ENCODE measurements around the gene KIT. TPM values are rescaled to one million over a fixed set of nuclear protein-coding genes. Genes with fewer than 3 reads are reported as not detected.

The KIT gene
- total and polyA plus RNA-seq, 3 experiments from 2014 or later, result 0.20 to 0.98 (median 0.39) TPM

- Histone ChIP-seq H3K9me3 (ENCODE audit: low read length) (no peaks in the 10 kb centered on the region), H3K36me3 (ENCODE audit: insufficient read depth, low read length) (no peaks in the 10 kb centered on the region), H3K27ac (ENCODE audit: low read depth, low read length) (no peak overlapping the region), H3K27me3 (ENCODE audit: insufficient read depth, low read length, poor library complexity, severe bottlenecking) (no peaks in the 10 kb centered on the region), H3K4me3 (ENCODE audit: low read length) (no peak overlapping the region), H3K4me1 (ENCODE audit: insufficient read depth, low read length) (no peaks in the 10 kb centered on the region)
- no peak overlapping the region for H3K4me3 Mint-ChIP-seq
- no peaks in the 10 kb centered on the region for H3K36me3 Mint-ChIP-seq
- ChIA-PET CTCF (no interaction called here), POLR2A (no interaction called here)
- no peak overlapping the region for H3K27ac Mint-ChIP-seq
- H3K4me1 Mint-ChIP-seq, result no peaks in the 10 kb centered on the region
- peaks cover 0 to 5% (median 0%) of the 10 kb centered on the region in 5 donors for H3K9me3 Mint-ChIP-seq
- peaks cover 0 to 6% of the 10 kb centered on the region in 2 donors for H3K27me3 Mint-ChIP-seq
- no peak for DNase-seq
Measured at GRCh38 chr4:54677416-54677815, 19.7 kb downstream of the KIT start.

DNA sequence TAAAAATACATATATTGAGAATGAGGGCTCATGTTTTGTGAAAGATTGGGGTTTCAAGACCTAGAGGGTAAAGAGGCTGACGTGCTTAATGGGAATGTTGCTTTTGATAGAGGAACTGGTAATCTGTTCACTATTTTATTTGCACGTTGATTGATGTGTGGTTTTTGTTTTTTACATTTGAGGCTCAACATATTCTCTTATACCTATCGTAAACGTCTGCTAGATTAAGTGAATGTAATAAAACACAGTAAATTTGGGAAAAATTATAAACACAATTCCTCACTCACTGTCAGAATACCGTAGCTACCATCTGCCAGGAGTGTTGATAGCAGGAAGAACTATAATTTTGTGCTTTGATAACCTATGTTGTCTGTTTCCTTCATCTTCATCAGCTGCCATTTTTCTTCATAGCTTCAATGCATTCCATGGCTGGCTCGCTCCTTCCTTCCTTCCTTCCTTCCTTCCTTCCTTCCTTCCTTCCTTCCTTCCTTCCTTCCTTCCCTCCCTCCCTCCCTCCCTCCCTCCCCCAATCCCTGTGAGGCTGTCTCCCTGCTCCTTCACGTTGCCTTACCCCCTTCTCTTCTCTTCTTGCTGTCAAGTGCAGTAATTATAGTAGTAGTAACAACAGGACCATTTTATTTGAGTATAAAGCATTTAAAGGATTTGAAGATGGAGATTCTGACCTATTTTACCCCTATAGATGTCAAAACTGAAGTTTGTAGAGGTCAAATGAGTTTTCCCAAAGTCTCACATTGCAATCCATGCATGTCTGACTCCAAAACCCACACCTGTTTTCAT is 20.3 kb downstream of the KIT start:
- ChIA-PET POLR2A (no interaction called here), CTCF (no interaction called here)
- H3K36me3 ChIP-seq (ENCODE audit: insufficient read depth, low read length), result no peaks in the 10 kb centered on the region
- H3K27me3 ChIP-seq (ENCODE audit: insufficient read depth, low read length, poor library complexity, severe bottlenecking), result no peaks in the 10 kb centered on the region
- no peak overlapping the region for H3K27ac ChIP-seq (ENCODE audit: low read depth, low read length)
- Mint-ChIP-seq H3K9me3 (peaks cover 0 to 5% (median 0%) of the 10 kb centered on the region in 5 donors), H3K4me1 (no peaks in the 10 kb centered on the region), H3K36me3 (no peaks in the 10 kb centered on the region), H3K27me3 (peaks cover 0 to 4% of the 10 kb centered on the region in 2 donors), H3K27ac (no peak overlapping the region), H3K4me3 (no peak overlapping the region)
- no peaks in the 10 kb centered on the region for H3K4me1 ChIP-seq (ENCODE audit: insufficient read depth, low read length)
- no peak overlapping the region for H3K4me3 ChIP-seq (ENCODE audit: low read length)
- no peaks in the 10 kb centered on the region for H3K9me3 ChIP-seq (ENCODE audit: low read length)
- DNase-seq, result no peak

GRCh38 chr4:54678826-54679225 is 21.1 kb downstream of the KIT start:
- CTCF ChIA-PET, result no interaction called here
- no peak overlapping the region for H3K4me3 ChIP-seq (ENCODE audit: low read length)

DNA sequence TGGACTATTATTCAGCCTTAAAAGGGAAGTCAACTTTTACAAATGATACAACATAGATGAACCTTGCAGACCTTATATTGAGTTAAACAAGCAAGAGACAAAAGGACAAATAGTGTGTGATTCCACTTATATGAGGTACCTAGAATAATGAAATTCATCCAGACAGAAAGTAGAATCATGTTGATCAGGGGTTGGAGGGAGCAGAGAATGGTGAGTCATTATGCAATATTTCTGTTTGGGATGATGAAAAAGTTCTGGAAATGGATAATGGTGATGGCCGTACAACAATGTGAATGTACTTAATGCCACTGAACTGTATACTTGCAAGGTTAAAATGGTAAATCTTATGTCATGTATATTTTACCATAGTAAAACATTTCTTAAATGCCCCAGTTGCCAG is 22.1 kb downstream of the KIT start:
- Histone ChIP-seq H3K27ac (ENCODE audit: low read depth, low read length) (no peak overlapping the region), H3K27me3 (ENCODE audit: insufficient read depth, low read length, poor library complexity, severe bottlenecking) (no peaks in the 10 kb centered on the region), H3K4me3 (ENCODE audit: low read length) (no peak overlapping the region), H3K9me3 (ENCODE audit: low read length) (no peaks in the 10 kb centered on the region), H3K4me1 (ENCODE audit: insufficient read depth, low read length) (peaks cover 11% of the 10 kb centered on the region), H3K36me3 (ENCODE audit: insufficient read depth, low read length) (no peaks in the 10 kb centered on the region)
- no peak overlapping the region for H3K4me3 Mint-ChIP-seq
- H3K9me3 Mint-ChIP-seq, result no peaks in the 10 kb centered on the region
- H3K4me1 Mint-ChIP-seq, result peaks cover 12% of the 10 kb centered on the region in 3 donors
- CTCF ChIA-PET, result no interaction called here
- no peaks in the 10 kb centered on the region for H3K36me3 Mint-ChIP-seq
- POLR2A ChIA-PET, result no interaction called here
- peaks cover 0 to 4% of the 10 kb centered on the region in 2 donors for H3K27me3 Mint-ChIP-seq
- H3K27ac Mint-ChIP-seq, result no peak overlapping the region
- no peak for DNase-seq

More at GRCh38 chr4:54678826-54679225, 21.1 kb downstream of the KIT start:
- Mint-ChIP-seq H3K4me1 (peaks cover 3 to 4% (median 4%) of the 10 kb centered on the region in 3 donors), H3K27ac (no peak overlapping the region), H3K36me3 (no peaks in the 10 kb centered on the region), H3K27me3 (peaks cover 0 to 4% of the 10 kb centered on the region in 2 donors), H3K9me3 (peaks cover 0 to 5% (median 0%) of the 10 kb centered on the region in 5 donors), H3K4me3 (no peak overlapping the region)
- DNase-seq, result no peak
- Histone ChIP-seq H3K36me3 (ENCODE audit: insufficient read depth, low read length) (no peaks in the 10 kb centered on the region), H3K27ac (ENCODE audit: low read depth, low read length) (no peak overlapping the region), H3K4me1 (ENCODE audit: insufficient read depth, low read length) (peaks cover 3% of the 10 kb centered on the region), H3K27me3 (ENCODE audit: insufficient read depth, low read length, poor library complexity, severe bottlenecking) (no peaks in the 10 kb centered on the region), H3K9me3 (ENCODE audit: low read length) (no peaks in the 10 kb centered on the region)
- POLR2A ChIA-PET, result no interaction called here

DNA sequence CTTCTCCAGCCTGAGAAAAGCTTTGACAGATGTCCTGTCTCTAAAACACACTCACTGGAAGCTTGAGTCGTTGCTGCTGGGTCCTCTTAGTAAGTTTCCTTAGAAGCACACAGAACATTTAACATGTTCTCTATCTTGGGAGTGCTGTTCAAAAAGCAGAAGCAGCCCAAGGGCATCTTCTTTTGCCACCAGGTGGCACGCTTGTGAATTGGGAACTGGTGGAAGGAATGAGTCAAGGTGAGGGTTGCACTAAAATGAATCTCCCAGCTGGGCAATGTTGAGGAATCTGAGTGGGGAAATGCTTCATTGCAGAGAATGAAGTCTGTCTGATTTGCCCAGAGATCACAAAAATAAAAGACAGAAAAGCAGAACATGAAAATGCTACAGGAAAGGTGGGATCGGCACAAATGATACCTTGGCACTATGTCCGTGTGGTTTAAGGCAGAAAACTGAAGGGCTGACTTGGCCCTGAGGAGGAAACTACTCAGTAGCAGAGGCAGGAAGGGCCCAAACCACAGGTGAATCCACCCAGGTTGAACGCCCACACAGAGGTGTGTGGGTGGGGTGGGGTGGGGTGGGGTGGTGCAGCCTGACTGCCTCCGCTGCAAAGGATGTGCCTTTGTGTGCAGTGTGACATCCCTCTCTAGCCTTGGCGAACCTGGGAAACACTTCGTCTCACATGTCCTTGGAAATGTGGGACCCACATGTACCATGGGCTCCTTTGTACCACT is 26.0 kb downstream of the KIT start:
- Histone ChIP-seq H3K36me3 (ENCODE audit: insufficient read depth, low read length) (no peaks in the 10 kb centered on the region), H3K9me3 (ENCODE audit: low read length) (no peaks in the 10 kb centered on the region), H3K4me3 (ENCODE audit: low read length) (no peak overlapping the region), H3K4me1 (ENCODE audit: insufficient read depth, low read length) (peaks cover 11% of the 10 kb centered on the region), H3K27me3 (ENCODE audit: insufficient read depth, low read length, poor library complexity, severe bottlenecking) (no peaks in the 10 kb centered on the region), H3K27ac (ENCODE audit: low read depth, low read length) (no peak overlapping the region)
- no peaks in the 10 kb centered on the region for H3K27me3 Mint-ChIP-seq
- peaks cover 12 to 29% (median 28%) of the 10 kb centered on the region in 3 donors for H3K4me1 Mint-ChIP-seq
- peak in 3 of 5 donors; percentile 32 to 37 (median 33) for DNase-seq
- peak overlapping the region in 5 of 7 donors; percentile 1 to 80 (median 70) for H3K4me3 Mint-ChIP-seq
- H3K36me3 Mint-ChIP-seq, result peaks cover 0 to 3% (median 0%) of the 10 kb centered on the region in 3 donors
- H3K9me3 Mint-ChIP-seq, result no peaks in the 10 kb centered on the region
- CTCF ChIA-PET, result no interaction called here
- peak overlapping the region in 6 of 8 donors; percentile 51 to 95 (median 70) for H3K27ac Mint-ChIP-seq
- POLR2A ChIA-PET, result no interaction called here

DNA sequence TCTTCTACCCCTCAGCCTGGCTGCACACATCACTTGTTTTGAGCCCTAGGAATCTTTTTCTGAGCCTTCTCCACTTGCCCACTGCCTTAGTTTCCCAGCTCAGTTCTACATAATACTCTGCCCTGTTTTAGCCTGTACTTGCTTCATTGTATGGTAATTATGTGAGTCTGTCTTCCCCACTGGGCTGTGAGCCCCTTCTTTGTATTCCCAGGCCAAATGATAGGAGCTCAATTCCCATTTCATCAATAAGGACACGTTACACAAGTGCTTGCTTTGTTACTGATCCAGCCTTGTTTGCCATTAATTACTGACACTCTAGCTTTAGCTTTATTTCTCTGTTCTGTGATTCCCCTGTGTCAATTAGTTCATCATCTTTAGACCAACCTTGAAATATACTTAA is 28.1 kb downstream of the KIT start:
- ChIA-PET CTCF (no interaction called here), POLR2A (no interaction called here)
- H3K4me1 Mint-ChIP-seq, result peaks cover 12 to 29% (median 28%) of the 10 kb centered on the region in 3 donors
- Histone ChIP-seq H3K4me3 (ENCODE audit: low read length) (no peak overlapping the region), H3K27me3 (ENCODE audit: insufficient read depth, low read length, poor library complexity, severe bottlenecking) (no peaks in the 10 kb centered on the region), H3K27ac (ENCODE audit: low read depth, low read length) (no peak overlapping the region), H3K4me1 (ENCODE audit: insufficient read depth, low read length) (peaks cover 11% of the 10 kb centered on the region), H3K9me3 (ENCODE audit: low read length) (no peaks in the 10 kb centered on the region), H3K36me3 (ENCODE audit: insufficient read depth, low read length) (no peaks in the 10 kb centered on the region)
- peaks cover 0 to 3% (median 0%) of the 10 kb centered on the region in 3 donors for H3K36me3 Mint-ChIP-seq
- H3K9me3 Mint-ChIP-seq, result no peaks in the 10 kb centered on the region
- H3K27ac Mint-ChIP-seq, result no peak overlapping the region
- H3K27me3 Mint-ChIP-seq, result no peaks in the 10 kb centered on the region
- no peak for DNase-seq
- H3K4me3 Mint-ChIP-seq, result peak overlapping the region in 1 of 7 donors; percentile 22

GRCh38 chr4:54687887-54688841 is 30.4 kb downstream of the KIT start:
- Histone ChIP-seq H3K27me3 (ENCODE audit: insufficient read depth, low read length, poor library complexity, severe bottlenecking) (no peaks in the 10 kb centered on the region), H3K36me3 (ENCODE audit: insufficient read depth, low read length) (no peaks in the 10 kb centered on the region), H3K4me3 (ENCODE audit: low read length) (no peak overlapping the region), H3K9me3 (ENCODE audit: low read length) (no peaks in the 10 kb centered on the region), H3K4me1 (ENCODE audit: insufficient read depth, low read length) (peaks cover 11% of the 10 kb centered on the region), H3K27ac (ENCODE audit: low read depth, low read length) (no peak overlapping the region)
- Mint-ChIP-seq H3K27me3 (peaks cover 0 to under 1% of the 10 kb centered on the region in 2 donors), H3K9me3 (no peaks in the 10 kb centered on the region), H3K4me3 (peak overlapping the region in 2 of 7 donors; percentile 1 to 12), H3K27ac (peak overlapping the region in 4 of 8 donors; percentile 57 to 72 (median 68)), H3K36me3 (peaks cover 0 to 3% (median 0%) of the 10 kb centered on the region in 3 donors), H3K4me1 (peaks cover 12 to 29% (median 28%) of the 10 kb centered on the region in 3 donors)
- POLR2A ChIA-PET, result no interaction called here
- CTCF ChIA-PET, result no interaction called here
- DNase-seq, result peak in 1 of 5 donors; percentile 29
